Central memory CD8-positive, alpha-beta T cell (primary cell): ENCODE data around the gene CCDC39.
"Not testable (repeated sequence)": the region's sequence is repeated elsewhere in the genome, so short reads cannot be mapped to it uniquely, and the experiment has no call there.

Source experiments
- ATAC-seq: fragments of 150-1000 bp; cut with Tn5 transposase; replicated peaks from 2 replicates; pipeline ENCODE4 v1.10.0; 2022; ENCODE audit warnings: mild to moderate bottlenecking, moderate FRiP score, moderate number of reproducible peaks; ENCODE audit not compliant: poor library complexity, severe bottlenecking; ENCODE audit errors: extremely low read depth
- DNase-seq, 2 donors: peaks; one replicate each; pipeline ENCODE4 v3.0.0; 2021; ENCODE audit warnings: low spot score in 2 of 2
- H3K27ac Mint-ChIP-seq: one replicate; pipeline ENCODE4 v1.8.0; 2022; ENCODE audit warnings: low read depth, mild to moderate bottlenecking, moderate library complexity, mixed read lengths
- H3K27me3 Mint-ChIP-seq: one replicate; pipeline ENCODE4 v1.8.0; 2022; ENCODE audit warnings: mixed read lengths
- H3K36me3 Mint-ChIP-seq: one replicate; pipeline ENCODE4 v1.8.0; 2022; ENCODE audit warnings: mild to moderate bottlenecking, moderate library complexity, mixed read lengths; ENCODE audit not compliant: insufficient read depth
- H3K4me1 Mint-ChIP-seq: one replicate; pipeline ENCODE4 v1.8.0; 2022; ENCODE audit warnings: mixed read lengths
- H3K4me3 Mint-ChIP-seq: one replicate; pipeline ENCODE4 v1.8.0; 2022; ENCODE audit warnings: mild to moderate bottlenecking, moderate library complexity, mixed read lengths
- H3K9me3 Mint-ChIP-seq: one replicate; pipeline ENCODE4 v1.8.0; 2022; ENCODE audit warnings: mixed read lengths

Gene CCDC39

GRCh38 chr3:180615954-180616353, 63.3 kb downstream of the CCDC39 start:
- Mint-ChIP-seq H3K27me3 (no peaks in the 10 kb centered on the region), H3K4me1 (no peaks in the 10 kb centered on the region), H3K9me3 (no peaks in the 10 kb centered on the region), H3K27ac (no peak overlapping the region), H3K4me3 (no peak overlapping the region), H3K36me3 (peaks cover 21% of the 10 kb centered on the region)
- DNase-seq (no peak), ATAC-seq (no peak)

GRCh38 chr3:180612364-180612763, 66.9 kb downstream of the CCDC39 start:
- no peaks in the 10 kb centered on the region for H3K9me3 Mint-ChIP-seq
- no peaks in the 10 kb centered on the region for H3K4me1 Mint-ChIP-seq
- DNase-seq (no peak), ATAC-seq (no peak)
- no peak overlapping the region for H3K27ac Mint-ChIP-seq
- H3K4me3 Mint-ChIP-seq = no peak overlapping the region
- H3K27me3 Mint-ChIP-seq = no peaks in the 10 kb centered on the region
- peaks cover 48% of the 10 kb centered on the region for H3K36me3 Mint-ChIP-seq

- no peak overlapping the region for H3K4me3 Mint-ChIP-seq
Measured at GRCh38 chr3:180611006-180611405, 68.3 kb downstream of the CCDC39 start.

GRCh38 chr3:180601688-180602666, 77.3 kb downstream of the CCDC39 start, which contains the start of gene TTC14:
TSS of gene TTC14 (plus strand) at chr3:180602163. CDS start at chr3:180602262, 99 bp downstream.
- Mint-ChIP-seq H3K4me1 (peaks cover 28% of the 10 kb centered on the region), H3K36me3 (peaks cover 42% of the 10 kb centered on the region), H3K9me3 (no peaks in the 10 kb centered on the region), H3K4me3 (peak within 1 kb of the TSS; percentile 93), H3K27me3 (peaks cover 19% of the 10 kb centered on the region), H3K27ac (peak within 1 kb of the TSS; percentile 97)
- DNase-seq = peak; percentile 85 to 90
- peak; percentile 96 for ATAC-seq

More at GRCh38 chr3:180611006-180611405, 68.3 kb downstream of the CCDC39 start:
- Mint-ChIP-seq H3K9me3 (no peaks in the 10 kb centered on the region), H3K36me3 (peaks cover 61% of the 10 kb centered on the region), H3K4me1 (peaks cover 4% of the 10 kb centered on the region), H3K27me3 (no peaks in the 10 kb centered on the region), H3K27ac (no peak overlapping the region)
- ATAC-seq = no peak
- DNase-seq = no peak

GRCh38 chr3:180600473-180600872, 78.8 kb downstream of the CCDC39 start:
- peaks cover 24% of the 10 kb centered on the region for H3K27me3 Mint-ChIP-seq
- no peak overlapping the region for H3K27ac Mint-ChIP-seq
- DNase-seq (no peak), ATAC-seq (no peak)
- no peaks in the 10 kb centered on the region for H3K9me3 Mint-ChIP-seq
- peaks cover 29% of the 10 kb centered on the region for H3K36me3 Mint-ChIP-seq
- H3K4me1 Mint-ChIP-seq = peaks cover 23% of the 10 kb centered on the region
- no peak overlapping the region for H3K4me3 Mint-ChIP-seq

GRCh38 chr3:180595559-180595935, 83.7 kb downstream of the CCDC39 start:
- H3K36me3 Mint-ChIP-seq = peaks cover 1% of the 10 kb centered on the region
- H3K27ac Mint-ChIP-seq = no peak overlapping the region
- no peak for DNase-seq
- no peak overlapping the region for H3K4me3 Mint-ChIP-seq
- peaks cover 60% of the 10 kb centered on the region for H3K27me3 Mint-ChIP-seq
- no peak for ATAC-seq
- H3K9me3 Mint-ChIP-seq = no peaks in the 10 kb centered on the region
- no peaks in the 10 kb centered on the region for H3K4me1 Mint-ChIP-seq

- ATAC-seq (no peak), DNase-seq (no peak)
- H3K4me3 Mint-ChIP-seq = no peak overlapping the region
- no peaks in the 10 kb centered on the region for H3K4me1 Mint-ChIP-seq
- H3K9me3 Mint-ChIP-seq = no peaks in the 10 kb centered on the region
- H3K36me3 Mint-ChIP-seq = peaks cover 1% of the 10 kb centered on the region
- H3K27me3 Mint-ChIP-seq = peaks cover 61% of the 10 kb centered on the region
- no peak overlapping the region for H3K27ac Mint-ChIP-seq
Measured at GRCh38 chr3:180594631-180595558, 84.4 kb downstream of the CCDC39 start.

GRCh38 chr3:180593631-180594030, 85.7 kb downstream of the CCDC39 start:
- H3K9me3 Mint-ChIP-seq, H3K27ac Mint-ChIP-seq: not testable (repeated sequence)
- peaks cover 65% of the 10 kb centered on the region for H3K27me3 Mint-ChIP-seq

GRCh38 chr3:180590396-180590795, 88.9 kb downstream of the CCDC39 start:
- ATAC-seq (no peak), DNase-seq (no peak)
- Mint-ChIP-seq H3K4me1 (no peaks in the 10 kb centered on the region), H3K9me3 (no peaks in the 10 kb centered on the region), H3K36me3 (no peaks in the 10 kb centered on the region), H3K27ac (no peak overlapping the region), H3K27me3 (peaks cover 79% of the 10 kb centered on the region), H3K4me3 (no peak overlapping the region)

More at GRCh38 chr3:180593631-180594030, 85.7 kb downstream of the CCDC39 start:
- not testable (repeated sequence) for H3K4me3 Mint-ChIP-seq, H3K36me3 Mint-ChIP-seq, ATAC-seq, DNase-seq, H3K4me1 Mint-ChIP-seq

GRCh38 chr3:180580934-180581333, 98.4 kb downstream of the CCDC39 start:
- DNase-seq (no peak), ATAC-seq (no peak)
- Mint-ChIP-seq H3K27ac (no peak overlapping the region), H3K9me3 (no peaks in the 10 kb centered on the region), H3K36me3 (no peaks in the 10 kb centered on the region), H3K4me1 (no peaks in the 10 kb centered on the region), H3K27me3 (peaks cover 34% of the 10 kb centered on the region), H3K4me3 (no peak overlapping the region)

GRCh38 chr3:180575571-180575970, 103.7 kb downstream of the CCDC39 start:
- Mint-ChIP-seq H3K27me3 (peaks cover 16% of the 10 kb centered on the region), H3K4me1 (no peaks in the 10 kb centered on the region), H3K27ac (no peak overlapping the region), H3K4me3 (no peak overlapping the region), H3K9me3 (no peaks in the 10 kb centered on the region), H3K36me3 (no peaks in the 10 kb centered on the region)
- DNase-seq = no peak
- no peak for ATAC-seq

- H3K9me3 Mint-ChIP-seq = no peaks in the 10 kb centered on the region
- no peaks in the 10 kb centered on the region for H3K4me1 Mint-ChIP-seq
- H3K36me3 Mint-ChIP-seq = no peaks in the 10 kb centered on the region
- H3K27ac Mint-ChIP-seq = no peak overlapping the region
- H3K4me3 Mint-ChIP-seq = no peak overlapping the region
- peaks cover 41% of the 10 kb centered on the region for H3K27me3 Mint-ChIP-seq
- DNase-seq (no peak), ATAC-seq (no peak)
Measured at GRCh38 chr3:180571831-180572598, 107.3 kb downstream of the CCDC39 start.
